Ureter (tissue), 1 donor: Measurements from ENCODE around the gene HECTD2. TPM values are rescaled to one million over a fixed set of nuclear protein-coding genes. Genes with fewer than 3 reads are reported as not detected.
"Not testable (repeated sequence)": the region's sequence is repeated elsewhere in the genome, so short reads cannot be mapped to it uniquely, and the experiment has no call there.

Experiments used
- DNase-seq: peaks from one replicate; pipeline ENCODE4 v3.0.0-alpha.2; 2020; ENCODE audit warnings: low spot score
- total RNA-seq: library from RNA; stranded (reverse); gene quantifications from one replicate; pipeline ENCODE4 v1.2.4, GENCODE V29; 2023
- donor health status: DM: yes; HTN: yes; CAD: no.

The HECTD2 gene
- 23.4 TPM for total RNA-seq

- DNase-seq = peak; percentile 81
Observed at GRCh38 chr10:91409869-91410637, at the start of gene HECTD2. HECTD2 (plus strand) TSS chr10:91410344; CDS start chr10:91410439, 95 bp downstream.

- DNase-seq = no peak
Observed at GRCh38 chr10:91360461-91360860, 49.7 kb upstream of the HECTD2 start.

GRCh38 chr10:91365519-91365918 lies 44.6 kb upstream of the HECTD2 start:
- not testable (repeated sequence) for DNase-seq

GRCh38 chr10:91366704-91367103 lies 43.4 kb upstream of the HECTD2 start:
- no peak for DNase-seq

GRCh38 chr10:91367127-91367531 lies 43.0 kb upstream of the HECTD2 start:
- DNase-seq = no peak

- DNase-seq = no peak
Observed at GRCh38 chr10:91367558-91367957, 42.6 kb upstream of the HECTD2 start.

GRCh38 chr10:91369978-91370589 lies 40.1 kb upstream of the HECTD2 start:
- DNase-seq = not testable (repeated sequence)

GRCh38 chr10:91374052-91374451 lies 36.1 kb upstream of the HECTD2 start:
- no peak for DNase-seq

GRCh38 chr10:91378061-91378460 lies 32.1 kb upstream of the HECTD2 start:
- no peak for DNase-seq

GRCh38 chr10:91380873-91381256 lies 29.3 kb upstream of the HECTD2 start:
- DNase-seq = no peak

GRCh38 chr10:91381257-91381891 lies 28.8 kb upstream of the HECTD2 start:
- DNase-seq = peak; percentile 50

GRCh38 chr10:91385306-91386085 lies 24.6 kb upstream of the HECTD2 start:
- DNase-seq = no peak

GRCh38 chr10:91389636-91390512 lies 20.3 kb upstream of the HECTD2 start:
- DNase-seq = no peak

- not testable (repeated sequence) for DNase-seq
Observed at GRCh38 chr10:91390513-91390825, 19.7 kb upstream of the HECTD2 start.

- no peak for DNase-seq
Observed at GRCh38 chr10:91391920-91392319, 18.2 kb upstream of the HECTD2 start.

GRCh38 chr10:91406322-91406721 lies 3.8 kb upstream of the HECTD2 start:
- DNase-seq = no peak

- peak; percentile 90 for DNase-seq
Observed at GRCh38 chr10:91409069-91409868, 875 bp upstream of the HECTD2 start.

- DNase-seq = peak; percentile 47
Observed at GRCh38 chr10:91410638-91411371, 661 bp downstream of the HECTD2 start.

GRCh38 chr10:91411621-91412020 lies 1.5 kb downstream of the HECTD2 start:
- no peak for DNase-seq
